Stimulated activated naive CD8-positive, alpha-beta T cell treated with anti-CD3 and anti-CD28 coated beads, Interleukin-15, Interleukin-2, amounts not matched to agents 100 U/mL and 50 U/mL, for 24 hours (primary cell): ENCODE measurements around the gene CALR3.
A peak's percentile ranks its signal among the peaks of the same experiment; 100 is the strongest.
"Not testable (repeated sequence)": the region's sequence is repeated elsewhere in the genome, so short reads cannot be mapped to it uniquely, and the experiment has no call there.

Experiments used
- ATAC-seq: fragments of 150-1000 bp; cut with Tn5 transposase; one replicate; pipeline ENCODE4 v1.10.0; 2021
- DNase-seq: peaks from one replicate; pipeline ENCODE4 v3.0.0; 2021

Gene CALR3

GRCh38 chr19:16495982-16496612 lies at the start of gene CALR3, which contains the start of gene C19orf44:
Gene CALR3 (minus strand): TSS chr19:16496167. CDS start chr19:16496129, 38 bp downstream.
Gene C19orf44 (plus strand): TSS chr19:16496394. CDS start chr19:16500793, 4,399 bp downstream.
- DNase-seq (peak; percentile 96), ATAC-seq (peak; percentile 100)

- DNase-seq: no peak
- ATAC-seq: no peak
These were observed 48.7 kb upstream of the CALR3 start for GRCh38 chr19:16544473-16545231.

GRCh38 chr19:16543734-16544133 lies 47.8 kb upstream of the CALR3 start:
- not testable (repeated sequence) for DNase-seq

GRCh38 chr19:16542910-16543472 lies 47.0 kb upstream of the CALR3 start:
- DNase-seq (peak; percentile 26), ATAC-seq (no peak)

More at GRCh38 chr19:16543734-16544133, 47.8 kb upstream of the CALR3 start:
- not testable (repeated sequence) for ATAC-seq

- ATAC-seq (peak; percentile 87), DNase-seq (peak; percentile 96)
These were observed 46.3 kb upstream of the CALR3 start, which contains the start of gene CHERP for GRCh38 chr19:16542045-16542909. Gene CHERP (minus strand): TSS chr19:16542437. CDS start chr19:16542378, 59 bp downstream.

GRCh38 chr19:16541526-16542044 lies 45.6 kb upstream of the CALR3 start:
- peak; percentile 38 for DNase-seq
- no peak for ATAC-seq

- ATAC-seq (no peak), DNase-seq (no peak)
These were observed 45.0 kb upstream of the CALR3 start for GRCh38 chr19:16540948-16541347.

- no peak for DNase-seq
- no peak for ATAC-seq
These were observed 41.1 kb upstream of the CALR3 start for GRCh38 chr19:16537111-16537510.

GRCh38 chr19:16536130-16536529 lies 40.2 kb upstream of the CALR3 start:
- DNase-seq (no peak), ATAC-seq (no peak)

- DNase-seq (no peak), ATAC-seq (no peak)
These were observed 39.4 kb upstream of the CALR3 start for GRCh38 chr19:16535381-16535780.

GRCh38 chr19:16532440-16533234 lies 36.7 kb upstream of the CALR3 start:
- no peak for ATAC-seq
- no peak for DNase-seq

- ATAC-seq: no peak
- no peak for DNase-seq
These were observed 35.4 kb upstream of the CALR3 start for GRCh38 chr19:16531380-16531669.

- no peak for ATAC-seq
These were observed 34.8 kb upstream of the CALR3 start for GRCh38 chr19:16530540-16531379.

GRCh38 chr19:16529466-16530144 lies 33.6 kb upstream of the CALR3 start:
- no peak for DNase-seq
- no peak for ATAC-seq

More at GRCh38 chr19:16530540-16531379, 34.8 kb upstream of the CALR3 start:
- no peak for DNase-seq

GRCh38 chr19:16527971-16528521 lies 32.1 kb upstream of the CALR3 start:
- peak; percentile 41 for DNase-seq
- peak; percentile 53 for ATAC-seq

- DNase-seq (no peak), ATAC-seq (no peak)
These were observed 31.5 kb upstream of the CALR3 start for GRCh38 chr19:16527334-16527935.

GRCh38 chr19:16525751-16526481 lies 29.9 kb upstream of the CALR3 start:
- DNase-seq (no peak), ATAC-seq (no peak)
